GM19238 (cell line): Measurements from ENCODE around the gene NCAM2.

Experiments
- DNase-seq: peaks from one replicate; pipeline ENCODE4 v3.0.0; 2011; ENCODE audit warnings: low spot score; ENCODE audit not compliant: insufficient read length

Gene NCAM2

GRCh38 chr21:21436012-21436534 lies 437.9 kb downstream of the NCAM2 start:
- DNase-seq = no peak

GRCh38 chr21:21439761-21440160 lies 441.6 kb downstream of the NCAM2 start:
- no peak for DNase-seq

- DNase-seq = no peak
Measured at GRCh38 chr21:21457077-21457476, 458.9 kb downstream of the NCAM2 start.

- no peak for DNase-seq
Measured at GRCh38 chr21:21458124-21458631, 460.0 kb downstream of the NCAM2 start.

GRCh38 chr21:21460979-21461378 lies 462.8 kb downstream of the NCAM2 start:
- no peak for DNase-seq

GRCh38 chr21:21463456-21463855 lies 465.2 kb downstream of the NCAM2 start:
- DNase-seq = no peak

- DNase-seq = no peak
Measured at GRCh38 chr21:21464684-21465083, 466.5 kb downstream of the NCAM2 start.

- DNase-seq = no peak
Measured at GRCh38 chr21:21466752-21467151, 468.5 kb downstream of the NCAM2 start.

- DNase-seq = no peak
Measured at GRCh38 chr21:21468003-21468402, 469.8 kb downstream of the NCAM2 start.

- DNase-seq = no peak
Measured at GRCh38 chr21:21481239-21481638, 483.0 kb downstream of the NCAM2 start.

- no peak for DNase-seq
Measured at GRCh38 chr21:21508859-21509258, 510.6 kb downstream of the NCAM2 start.

- no peak for DNase-seq
Measured at GRCh38 chr21:21530680-21531079, 532.5 kb downstream of the NCAM2 start.

- DNase-seq = no peak
Measured at GRCh38 chr21:21547368-21547953, 549.3 kb downstream of the NCAM2 start.

GRCh38 chr21:21559285-21560045 lies 561.3 kb downstream of the NCAM2 start:
- no peak for DNase-seq
